ENCODE results near the gene MCM6.

DNA sequence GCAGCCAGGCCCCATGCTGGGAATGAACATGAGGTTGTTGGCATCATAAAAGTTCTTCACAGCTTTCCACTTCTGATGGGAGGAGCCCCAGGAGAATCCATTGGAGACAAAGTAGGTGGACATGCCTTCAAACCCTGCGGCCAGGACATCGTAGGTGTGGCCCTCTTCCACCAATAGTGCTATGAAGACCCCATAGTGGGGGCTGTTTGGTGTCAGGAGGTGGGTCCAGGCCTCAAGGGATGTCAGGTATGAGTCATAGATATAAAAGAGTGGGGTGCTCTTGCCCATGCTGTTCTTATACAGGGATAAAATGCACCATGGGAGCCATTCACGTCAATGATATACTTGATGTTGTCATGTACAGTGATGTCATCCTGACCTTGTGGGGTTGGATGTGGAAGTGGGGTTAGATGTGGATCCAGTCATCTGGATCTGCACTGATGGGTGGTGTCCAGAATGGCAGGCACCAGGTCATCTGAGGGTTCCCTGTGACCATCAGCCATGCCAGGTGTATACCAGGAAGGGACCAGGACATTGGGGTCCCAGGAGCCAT, 22.1 kb upstream of the MCM6 start:
- TF ChIP-seq POLR2A (IDR thresholded peaks at IDR 0.05) (no peak), POLR2AphosphoS5 (IDR thresholded peaks at IDR 0.05) (no peak)
- TF ChIP-seq, protein P1, sequence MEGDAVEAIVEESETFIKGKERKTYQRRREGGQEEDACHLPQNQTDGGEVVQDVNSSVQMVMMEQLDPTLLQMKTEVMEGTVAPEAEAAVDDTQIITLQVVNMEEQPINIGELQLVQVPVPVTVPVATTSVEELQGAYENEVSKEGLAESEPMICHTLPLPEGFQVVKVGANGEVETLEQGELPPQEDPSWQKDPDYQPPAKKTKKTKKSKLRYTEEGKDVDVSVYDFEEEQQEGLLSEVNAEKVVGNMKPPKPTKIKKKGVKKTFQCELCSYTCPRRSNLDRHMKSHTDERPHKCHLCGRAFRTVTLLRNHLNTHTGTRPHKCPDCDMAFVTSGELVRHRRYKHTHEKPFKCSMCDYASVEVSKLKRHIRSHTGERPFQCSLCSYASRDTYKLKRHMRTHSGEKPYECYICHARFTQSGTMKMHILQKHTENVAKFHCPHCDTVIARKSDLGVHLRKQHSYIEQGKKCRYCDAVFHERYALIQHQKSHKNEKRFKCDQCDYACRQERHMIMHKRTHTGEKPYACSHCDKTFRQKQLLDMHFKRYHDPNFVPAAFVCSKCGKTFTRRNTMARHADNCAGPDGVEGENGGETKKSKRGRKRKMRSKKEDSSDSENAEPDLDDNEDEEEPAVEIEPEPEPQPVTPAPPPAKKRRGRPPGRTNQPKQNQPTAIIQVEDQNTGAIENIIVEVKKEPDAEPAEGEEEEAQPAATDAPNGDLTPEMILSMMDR (IDR thresholded peaks at IDR 0.05), result no peak
